Sigmoid colon (tissue), 7 donors: ENCODE results near the gene SPDYE4. TPM values are rescaled to one million over a fixed set of nuclear protein-coding genes. Genes with fewer than 3 reads are reported as not detected.

Experiments used
- DNase-seq: peaks from one replicate; pipeline ENCODE4 v3.0.0-alpha.2; 2019
- H3K27ac ChIP-seq, 4 donors: fragments of 200-600 bp; sonication (generic); one replicate each; pipeline ENCODE4 v1.5.1; 2016 to 2019; ENCODE audit warnings: mild to moderate bottlenecking in 1 of 4
- H3K27me3 ChIP-seq, 3 donors: fragments of 200-600 bp; sonication (generic); one replicate each; pipeline ENCODE4 v1.5.1; 2019; ENCODE audit warnings: mild to moderate bottlenecking in 1 of 3
- H3K36me3 ChIP-seq, 4 donors: fragments of 200-600 bp; sonication (generic); one replicate each; pipeline ENCODE4 v1.5.1; 2016 to 2019
- H3K4me1 ChIP-seq, 4 donors: fragments of 200-600 bp; sonication (generic); one replicate each; pipeline ENCODE4 v1.5.1; 2017 to 2019
- H3K4me3 ChIP-seq, 4 donors: fragments of 200-600 bp; sonication (generic); one replicate each; pipeline ENCODE4 v1.5.1; 2017 to 2019; ENCODE audit warnings: mild to moderate bottlenecking in 2 of 4, moderate library complexity in 1 of 4
- H3K9me3 ChIP-seq, 4 donors: fragments of 200-600 bp in 3 of 4; sonication (generic) in 3 of 4; one replicate each; pipeline versions ENCODE4 v1.5.1 to v1.6.1; 2013 to 2019
- CTCF ChIP-seq, 4 experiments: fragments of 450-650 bp in 3 of 4; fragments of 200-600 bp in 1 of 4; IDR thresholded peaks; one replicate each; pipeline ENCODE4 v1.5.1; 2016 to 2019; ENCODE audit warnings: antibody characterized with exemption in 4 of 4, mild to moderate bottlenecking in 3 of 4, moderate library complexity in 2 of 4
- EP300 ChIP-seq, 4 donors: sonication (generic); formaldehyde crosslinking; IDR thresholded peaks; one replicate each; pipeline ENCODE4 v1.6.1; 2017; ENCODE audit warnings: antibody characterized with exemption in 4 of 4
- POLR2A ChIP-seq, 2 donors: fragments of 450-650 bp; IDR thresholded peaks; one replicate each; pipeline ENCODE4 v1.6.1; 2016; ENCODE audit warnings: antibody characterized with exemption in 2 of 2, mild to moderate bottlenecking in 2 of 2, moderate library complexity in 2 of 2
- POLR2AphosphoS5 ChIP-seq, 4 donors: sonication (generic); formaldehyde crosslinking; IDR thresholded peaks; one replicate each; pipeline ENCODE4 v1.6.1; 2017; ENCODE audit warnings: antibody characterized with exemption in 4 of 4
- WGBS, 2 donors: extraction: QIAGEN DNeasy Blood & Tissue Kit; methylation state at CpG; one replicate each; pipeline ENCODE4 v1.1.7; 2013; 5-methylcytosine and 5-hydroxymethylcytosine counted together
- intact Hi-C: fragments of 100-400 bp; cut with DNase I; formaldehyde crosslinking; loops from one replicate; pipeline ENCODE4 v1.15.1; 2023
- polyA plus RNA-seq, 3 donors: library from polyadenylated mRNA; stranded (reverse); fragments of 200-250 nt; gene quantifications; one replicate each; pipeline ENCODE4 v1.2.3, GENCODE V29; 2013
- total RNA-seq, 4 donors: library from RNA; depleted of rRNA; stranded (reverse); fragments of >200 nt; gene quantifications; one replicate each; pipeline ENCODE4 v1.1.0, GENCODE V29; 2016
- donor health status: healthy with polysubstance abuse.
- donor health status: Bipolar disorder and iron deficiency.
- donor health status: healthy.

The SPDYE4 gene
- total and polyA plus RNA-seq, 7 donors = not detected

- Histone ChIP-seq H3K36me3 (no peaks in the 10 kb centered on the region), H3K27me3 (no peaks in the 10 kb centered on the region), H3K4me1 (peaks cover 0 to 15% (median 11%) of the 10 kb centered on the region in 4 donors), H3K4me3 (no peak overlapping the region), H3K27ac (no peak overlapping the region), H3K9me3 (no peaks in the 10 kb centered on the region)
- TF ChIP-seq POLR2A (IDR thresholded peaks at IDR 0.05) = no peak
- no peak for TF ChIP-seq EP300 (IDR thresholded peaks at IDR 0.05)
- TF ChIP-seq CTCF (IDR thresholded peaks at IDR 0.05) = no peak
- TF ChIP-seq POLR2AphosphoS5 (IDR thresholded peaks at IDR 0.05) = no peak
- 80 to 88% methylated on average over 3 of the region's 3 CpGs for WGBS, 2 donors
- no peak for DNase-seq
- intact Hi-C loops = loop anchor here (2.0 to 10.0 kb wide), 2 partner anchors 113 to 173 kb away; partner anchors contain the start of gene MYH10
Measured at GRCh38 chr17:8747742-8748141, 10.6 kb downstream of the SPDYE4 start.

GRCh38 chr17:8746501-8747236 is 11.7 kb downstream of the SPDYE4 start:
- H3K36me3 ChIP-seq = no peaks in the 10 kb centered on the region
- no peaks in the 10 kb centered on the region for H3K9me3 ChIP-seq
- no peak overlapping the region for H3K27ac ChIP-seq
- TF ChIP-seq POLR2AphosphoS5 (IDR thresholded peaks at IDR 0.05) = no peak
- no peak for TF ChIP-seq EP300 (IDR thresholded peaks at IDR 0.05)
- 16 to 20% methylated on average over 9 of the region's 9 CpGs for WGBS, 2 donors
- H3K4me1 ChIP-seq = peaks cover 0 to 15% (median 11%) of the 10 kb centered on the region in 4 donors
- intact Hi-C loops = loop anchor here (1.0 to 10.0 kb wide), 3 partner anchors 112 to 336 kb away; partner anchors contain the start of gene MYH10
- peak overlapping the region in 3 of 4 donors; percentile 55 to 75 (median 66) for H3K4me3 ChIP-seq
- no peaks in the 10 kb centered on the region for H3K27me3 ChIP-seq
- no peak for DNase-seq

GRCh38 chr17:8745586-8746500 is 12.5 kb downstream of the SPDYE4 start:
- peak overlapping the region in 2 of 4 donors; percentile 8 to 53 for H3K27ac ChIP-seq
- TF ChIP-seq POLR2A (IDR thresholded peaks at IDR 0.05) = no peak
- TF ChIP-seq EP300 (IDR thresholded peaks at IDR 0.05) = no peak
- peak; percentile 79 to 98 (median 82) for TF ChIP-seq CTCF (IDR thresholded peaks at IDR 0.05)
- TF ChIP-seq POLR2AphosphoS5 (IDR thresholded peaks at IDR 0.05) = no peak
- H3K36me3 ChIP-seq = no peaks in the 10 kb centered on the region
- DNase-seq = peak; percentile 83
- H3K4me3 ChIP-seq = peak overlapping the region; percentile 43 to 75 (median 60)
- WGBS, 2 donors = 0 to 1% methylated on average over 68 to 70 of the region's 70 CpGs
- no peaks in the 10 kb centered on the region for H3K27me3 ChIP-seq
- intact Hi-C loops = loop anchor here (1.0 to 10.0 kb wide), 3 partner anchors 111 to 336 kb away; partner anchors contain the start of gene MYH10
- no peaks in the 10 kb centered on the region for H3K9me3 ChIP-seq
- peaks cover 0 to 15% (median 11%) of the 10 kb centered on the region in 4 donors for H3K4me1 ChIP-seq

GRCh38 chr17:8744086-8744785 is 14.1 kb downstream of the SPDYE4 start:
- intact Hi-C loops = loop anchor here (10.0 kb wide), 1 partner anchor 109 kb away; the partner anchor contains the start of gene MYH10
- Histone ChIP-seq H3K9me3 (no peaks in the 10 kb centered on the region), H3K4me3 (no peak overlapping the region)

More at GRCh38 chr17:8744086-8744785, 14.1 kb downstream of the SPDYE4 start:
- DNase-seq = no peak
- no peaks in the 10 kb centered on the region for H3K36me3 ChIP-seq
- H3K4me1 ChIP-seq = peaks cover 0 to 15% (median 11%) of the 10 kb centered on the region in 4 donors
- 48 to 68% methylated on average over 15 of the region's 15 CpGs for WGBS, 2 donors
- no peaks in the 10 kb centered on the region for H3K27me3 ChIP-seq
- TF ChIP-seq POLR2A (IDR thresholded peaks at IDR 0.05) (no peak), POLR2AphosphoS5 (IDR thresholded peaks at IDR 0.05) (no peak), EP300 (IDR thresholded peaks at IDR 0.05) (no peak), CTCF (IDR thresholded peaks at IDR 0.05) (no peak)
- H3K27ac ChIP-seq = no peak overlapping the region
